GM23338 (cell line): Measurements from ENCODE around the gene CT47B1. TPM values are rescaled to one million over a fixed set of nuclear protein-coding genes. Genes with fewer than 3 reads are reported as not detected.
A peak's percentile ranks its signal among the peaks of the same experiment; 100 is the strongest.

Experiments used
- ATAC-seq: fragments of 200-7000 bp; cut with Tn5 transposase; 3 replicates; pipeline ENCODE4 v1.9.1; 2020
- DNase-seq: peaks from one replicate; pipeline ENCODE4 v3.0.0-alpha.2; 2015; ENCODE audit warnings: low spot score
- H2AFZ ChIP-seq: fragments of 200-600 bp; sonication (generic); 2 replicates; pipeline ENCODE4 v1.8.0; 2016; ENCODE audit warnings: antibody characterized with exemption, mild to moderate bottlenecking, moderate library complexity
- H3F3A ChIP-seq: fragments of 200-600 bp; sonication (generic); replicated peaks from 2 replicates; pipeline ENCODE4 v1.8.0; 2017; ENCODE audit warnings: antibody characterized with exemption, mixed run types, low read depth
- H3K27ac ChIP-seq: fragments of 200-600 bp; sonication (generic); 2 replicates; pipeline ENCODE4 v1.6.1; 2016; ENCODE audit warnings: low read depth
- H3K27me3 ChIP-seq: fragments of 200-600 bp; sonication (generic); 2 replicates; pipeline ENCODE4 v1.8.0; 2016; ENCODE audit warnings: mild to moderate bottlenecking, mixed run types, moderate library complexity; ENCODE audit not compliant: insufficient read depth
- H3K36me3 ChIP-seq: fragments of 200-600 bp; sonication (generic); 2 replicates; pipeline ENCODE4 v1.8.0; 2016; ENCODE audit warnings: mild to moderate bottlenecking; ENCODE audit not compliant: insufficient read depth
- H3K4me1 ChIP-seq: fragments of 200-600 bp; sonication (generic); 2 replicates; pipeline ENCODE4 v1.8.0; 2016; ENCODE audit warnings: mild to moderate bottlenecking, moderate library complexity; ENCODE audit not compliant: insufficient read depth
- H3K4me2 ChIP-seq: fragments of 200-600 bp; sonication (generic); 2 replicates; pipeline ENCODE4 v1.7.1; 2017; ENCODE audit warnings: mixed run types
- H3K4me3 ChIP-seq: fragments of 200-600 bp; sonication (generic); 2 replicates; pipeline ENCODE4 v1.6.1; 2016; ENCODE audit warnings: mixed run types
- H3K79me2 ChIP-seq: fragments of 200-600 bp; sonication (generic); replicated peaks from 2 replicates; pipeline ENCODE4 v1.8.0; 2017; ENCODE audit warnings: mild to moderate bottlenecking; ENCODE audit not compliant: insufficient read depth
- H3K9me2 ChIP-seq: fragments of 200-600 bp; sonication (generic); 2 replicates; pipeline ENCODE4 v1.8.0; 2017; ENCODE audit not compliant: insufficient read depth
- H4K20me1 ChIP-seq: fragments of 200-600 bp; sonication (generic); replicated peaks from 2 replicates; pipeline ENCODE4 v1.8.0; 2017; ENCODE audit warnings: mild to moderate bottlenecking; ENCODE audit not compliant: insufficient read depth
- H3K27ac Mint-ChIP-seq: 2 replicates; pipeline ENCODE4 v1.8.0; 2020; ENCODE audit warnings: inconsistent platforms, mild to moderate bottlenecking, moderate library complexity, mixed read lengths
- H3K27me3 Mint-ChIP-seq: 3 replicates; pipeline ENCODE4 v1.8.0; 2022; ENCODE audit warnings: low read depth, mild to moderate bottlenecking, moderate library complexity, mixed read lengths, inconsistent platforms; ENCODE audit not compliant: insufficient read depth, poor library complexity
- H3K36me3 Mint-ChIP-seq: 3 replicates; pipeline ENCODE4 v1.8.0; 2021; ENCODE audit warnings: low read depth, mild to moderate bottlenecking, inconsistent platforms, moderate library complexity, mixed read lengths
- H3K4me1 Mint-ChIP-seq: 3 replicates; pipeline ENCODE4 v1.8.0; 2020; ENCODE audit warnings: mild to moderate bottlenecking, inconsistent platforms, mixed read lengths
- H3K4me3 Mint-ChIP-seq: 3 replicates; pipeline ENCODE4 v1.8.0; 2021; ENCODE audit warnings: moderate library complexity, mild to moderate bottlenecking, inconsistent platforms, mixed read lengths
- H3K9me3 Mint-ChIP-seq: 3 replicates; pipeline ENCODE4 v1.8.0; 2020; ENCODE audit warnings: moderate library complexity, mild to moderate bottlenecking, inconsistent platforms, mixed read lengths
- CREB1 ChIP-seq: fragments of 250-450 bp; sonication (Bioruptor Pico); IDR thresholded peaks from 2 replicates; pipeline ENCODE4 v1.5.0; 2020; ENCODE audit warnings: low read depth, mild to moderate bottlenecking, moderate library complexity
- NANOG ChIP-seq: IDR thresholded peaks from 2 replicates; pipeline ENCODE4 v1.6.1; 2016; ENCODE audit warnings: antibody characterized with exemption, borderline replicate concordance
- polyA plus RNA-seq: library from polyadenylated mRNA; unstranded; fragments of >200 nt; fragmentation: Nextera tagmentation; extraction: Ambion mirVana; gene quantifications from 2 replicates; pipeline ENCODE4 v1.2.1, GENCODE V29; 2016
- total RNA-seq: library from RNA; depleted of rRNA; stranded (reverse); fragments of >200 nt; shearing (Covaris generic); gene quantifications from 2 replicates; pipeline ENCODE4 v1.2.3, GENCODE V29; 2014
- TF ChIP-seq, protein P1 (sequence below): fragments of 250-450 bp; sonication (Bioruptor Pico); IDR thresholded peaks from 2 replicates; pipeline ENCODE4 v1.5.0; 2020; ENCODE audit warnings: mild to moderate bottlenecking, moderate library complexity
- TF ChIP-seq, protein P2 (sequence below), 2 experiments: fragments of 200-600 bp in 1 of 2; sonication (generic) in 1 of 2; conservative IDR thresholded peaks; 2 replicates each; pipeline versions ENCODE4 v1.5.1 to v1.6.1; 2016 to 2017; ENCODE audit warnings: antibody characterized with exemption in 2 of 2, low read depth in 2 of 2, mild to moderate bottlenecking in 2 of 2, moderate library complexity in 1 of 2

Gene CT47B1
- total and polyA plus RNA-seq, 2 experiments from 2014 or later: not detected

DNA sequence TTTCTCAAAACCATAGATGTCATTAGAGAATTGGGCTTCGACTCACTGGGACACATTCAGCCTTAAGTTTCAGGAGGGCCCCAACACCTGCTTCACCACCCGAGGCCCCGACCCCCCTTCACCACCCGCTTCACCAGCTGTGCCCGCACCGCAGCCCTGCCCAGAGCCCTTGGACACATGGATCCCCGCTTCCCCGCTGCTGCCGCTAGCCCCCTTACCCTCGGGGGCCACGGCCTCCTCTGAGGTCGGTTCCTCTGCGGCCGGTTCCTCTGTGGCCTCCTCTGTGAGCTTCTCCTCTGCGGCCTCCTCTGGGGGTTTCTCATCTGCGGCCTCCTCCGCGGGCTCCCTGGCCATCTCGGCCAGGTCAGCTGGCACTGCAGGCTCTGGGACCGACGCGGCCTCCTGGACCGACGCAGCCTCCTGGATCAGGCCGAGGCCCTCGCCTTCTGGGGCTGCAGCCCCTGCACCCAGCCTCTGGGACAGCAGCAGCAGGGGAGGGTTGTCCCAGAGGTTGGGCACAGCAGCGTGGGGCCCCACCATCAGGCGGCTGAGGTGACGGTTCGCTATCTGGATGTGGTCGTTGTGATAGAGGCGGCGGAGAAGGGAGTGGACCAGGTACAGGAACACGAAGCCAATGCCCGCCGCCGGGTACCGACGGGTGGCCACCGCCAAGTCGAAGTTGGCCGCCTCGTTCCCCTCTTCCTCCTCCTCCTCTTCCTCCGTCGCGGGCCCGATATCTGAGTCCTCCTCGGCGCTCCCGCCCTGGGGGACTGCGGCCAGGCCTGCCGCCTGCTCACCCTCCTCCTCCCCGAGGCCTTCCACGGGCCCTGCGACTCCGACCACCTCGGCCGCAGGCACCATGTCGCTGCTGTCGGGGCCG lies 748 bp downstream of the CT47B1 start (continued):
- TF ChIP-seq, protein P1, sequence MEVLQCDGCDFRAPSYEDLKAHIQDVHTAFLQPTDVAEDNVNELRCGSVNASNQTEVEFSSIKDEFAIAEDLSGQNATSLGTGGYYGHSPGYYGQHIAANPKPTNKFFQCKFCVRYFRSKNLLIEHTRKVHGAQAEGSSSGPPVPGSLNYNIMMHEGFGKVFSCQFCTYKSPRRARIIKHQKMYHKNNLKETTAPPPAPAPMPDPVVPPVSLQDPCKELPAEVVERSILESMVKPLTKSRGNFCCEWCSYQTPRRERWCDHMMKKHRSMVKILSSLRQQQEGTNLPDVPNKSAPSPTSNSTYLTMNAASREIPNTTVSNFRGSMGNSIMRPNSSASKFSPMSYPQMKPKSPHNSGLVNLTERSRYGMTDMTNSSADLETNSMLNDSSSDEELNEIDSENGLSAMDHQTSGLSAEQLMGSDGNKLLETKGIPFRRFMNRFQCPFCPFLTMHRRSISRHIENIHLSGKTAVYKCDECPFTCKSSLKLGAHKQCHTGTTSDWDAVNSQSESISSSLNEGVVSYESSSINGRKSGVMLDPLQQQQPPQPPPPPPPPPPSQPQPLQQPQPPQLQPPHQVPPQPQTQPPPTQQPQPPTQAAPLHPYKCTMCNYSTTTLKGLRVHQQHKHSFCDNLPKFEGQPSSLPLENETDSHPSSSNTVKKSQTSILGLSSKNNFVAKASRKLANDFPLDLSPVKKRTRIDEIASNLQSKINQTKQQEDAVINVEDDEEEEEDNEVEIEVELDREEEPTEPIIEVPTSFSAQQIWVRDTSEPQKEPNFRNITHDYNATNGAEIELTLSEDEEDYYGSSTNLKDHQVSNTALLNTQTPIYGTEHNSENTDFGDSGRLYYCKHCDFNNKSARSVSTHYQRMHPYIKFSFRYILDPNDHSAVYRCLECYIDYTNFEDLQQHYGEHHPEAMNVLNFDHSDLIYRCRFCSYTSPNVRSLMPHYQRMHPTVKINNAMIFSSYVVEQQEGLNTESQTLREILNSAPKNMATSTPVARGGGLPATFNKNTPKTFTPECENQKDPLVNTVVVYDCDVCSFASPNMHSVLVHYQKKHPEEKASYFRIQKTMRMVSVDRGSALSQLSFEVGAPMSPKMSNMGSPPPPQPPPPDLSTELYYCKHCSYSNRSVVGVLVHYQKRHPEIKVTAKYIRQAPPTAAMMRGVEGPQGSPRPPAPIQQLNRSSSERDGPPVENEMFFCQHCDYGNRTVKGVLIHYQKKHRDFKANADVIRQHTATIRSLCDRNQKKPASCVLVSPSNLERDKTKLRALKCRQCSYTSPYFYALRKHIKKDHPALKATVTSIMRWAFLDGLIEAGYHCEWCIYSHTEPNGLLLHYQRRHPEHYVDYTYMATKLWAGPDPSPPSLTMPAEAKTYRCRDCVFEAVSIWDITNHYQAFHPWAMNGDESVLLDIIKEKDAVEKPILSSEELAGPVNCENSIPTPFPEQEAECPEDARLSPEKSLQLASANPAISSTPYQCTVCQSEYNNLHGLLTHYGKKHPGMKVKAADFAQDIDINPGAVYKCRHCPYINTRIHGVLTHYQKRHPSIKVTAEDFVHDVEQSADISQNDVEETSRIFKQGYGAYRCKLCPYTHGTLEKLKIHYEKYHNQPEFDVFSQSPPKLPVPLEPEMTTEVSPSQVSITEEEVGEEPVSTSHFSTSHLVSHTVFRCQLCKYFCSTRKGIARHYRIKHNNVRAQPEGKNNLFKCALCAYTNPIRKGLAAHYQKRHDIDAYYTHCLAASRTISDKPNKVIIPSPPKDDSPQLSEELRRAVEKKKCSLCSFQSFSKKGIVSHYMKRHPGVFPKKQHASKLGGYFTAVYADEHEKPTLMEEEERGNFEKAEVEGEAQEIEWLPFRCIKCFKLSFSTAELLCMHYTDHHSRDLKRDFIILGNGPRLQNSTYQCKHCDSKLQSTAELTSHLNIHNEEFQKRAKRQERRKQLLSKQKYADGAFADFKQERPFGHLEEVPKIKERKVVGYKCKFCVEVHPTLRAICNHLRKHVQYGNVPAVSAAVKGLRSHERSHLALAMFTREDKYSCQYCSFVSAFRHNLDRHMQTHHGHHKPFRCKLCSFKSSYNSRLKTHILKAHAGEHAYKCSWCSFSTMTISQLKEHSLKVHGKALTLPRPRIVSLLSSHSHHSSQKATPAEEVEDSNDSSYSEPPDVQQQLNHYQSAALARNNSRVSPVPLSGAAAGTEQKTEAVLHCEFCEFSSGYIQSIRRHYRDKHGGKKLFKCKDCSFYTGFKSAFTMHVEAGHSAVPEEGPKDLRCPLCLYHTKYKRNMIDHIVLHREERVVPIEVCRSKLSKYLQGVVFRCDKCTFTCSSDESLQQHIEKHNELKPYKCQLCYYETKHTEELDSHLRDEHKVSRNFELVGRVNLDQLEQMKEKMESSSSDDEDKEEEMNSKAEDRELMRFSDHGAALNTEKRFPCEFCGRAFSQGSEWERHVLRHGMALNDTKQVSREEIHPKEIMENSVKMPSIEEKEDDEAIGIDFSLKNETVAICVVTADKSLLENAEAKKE (CRISPR knock-in tag): no peak
- TF ChIP-seq NANOG: no peak

DNA sequence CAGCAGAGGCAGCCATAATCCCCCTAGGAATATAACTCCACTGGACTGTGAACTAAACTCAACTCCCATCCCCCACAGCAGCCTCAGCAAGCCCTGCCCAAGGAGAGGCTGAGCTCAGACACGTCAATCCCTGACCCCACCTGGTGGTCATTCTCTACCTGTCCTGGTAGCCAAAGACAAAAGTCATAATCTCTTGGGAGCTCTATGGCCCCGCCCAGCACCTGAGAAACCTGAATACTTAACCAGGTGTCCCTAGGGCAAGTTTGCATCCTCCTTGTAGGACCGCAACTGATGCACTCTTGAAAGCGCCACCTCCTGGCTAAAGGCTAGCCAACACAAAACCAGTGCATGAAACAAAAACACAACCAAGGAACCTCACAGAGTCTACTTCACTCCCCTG lies 18.4 kb downstream of the CT47B1 start:
- Histone ChIP-seq H3F3A (no peaks in the 10 kb centered on the region), H2AFZ (0 out of 2 replicates have a peak overlapping the region, but pooled peaks have one; percentile 19), H3K9me2 (no peaks in the 10 kb centered on the region), H3K27me3 (no peaks in the 10 kb centered on the region), H4K20me1 (no peaks in the 10 kb centered on the region), H3K27ac (no peak overlapping the region), H3K36me3 (no peaks in the 10 kb centered on the region), H3K4me1 (no peaks in the 10 kb centered on the region), H3K4me3 (no peak overlapping the region), H3K79me2 (no peaks in the 10 kb centered on the region), H3K4me2 (no peak overlapping the region)
- peak; percentile 33; the same call in 1 of the 2 replicates for TF ChIP-seq CREB1 (CRISPR knock-in tag)
- no peak for TF ChIP-seq NANOG
- TF ChIP-seq, protein P2, sequence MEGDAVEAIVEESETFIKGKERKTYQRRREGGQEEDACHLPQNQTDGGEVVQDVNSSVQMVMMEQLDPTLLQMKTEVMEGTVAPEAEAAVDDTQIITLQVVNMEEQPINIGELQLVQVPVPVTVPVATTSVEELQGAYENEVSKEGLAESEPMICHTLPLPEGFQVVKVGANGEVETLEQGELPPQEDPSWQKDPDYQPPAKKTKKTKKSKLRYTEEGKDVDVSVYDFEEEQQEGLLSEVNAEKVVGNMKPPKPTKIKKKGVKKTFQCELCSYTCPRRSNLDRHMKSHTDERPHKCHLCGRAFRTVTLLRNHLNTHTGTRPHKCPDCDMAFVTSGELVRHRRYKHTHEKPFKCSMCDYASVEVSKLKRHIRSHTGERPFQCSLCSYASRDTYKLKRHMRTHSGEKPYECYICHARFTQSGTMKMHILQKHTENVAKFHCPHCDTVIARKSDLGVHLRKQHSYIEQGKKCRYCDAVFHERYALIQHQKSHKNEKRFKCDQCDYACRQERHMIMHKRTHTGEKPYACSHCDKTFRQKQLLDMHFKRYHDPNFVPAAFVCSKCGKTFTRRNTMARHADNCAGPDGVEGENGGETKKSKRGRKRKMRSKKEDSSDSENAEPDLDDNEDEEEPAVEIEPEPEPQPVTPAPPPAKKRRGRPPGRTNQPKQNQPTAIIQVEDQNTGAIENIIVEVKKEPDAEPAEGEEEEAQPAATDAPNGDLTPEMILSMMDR (conservative IDR thresholded peaks at IDR 0.05; ENCODE audit: low read depth in 2 of 2): peak; percentile 52 to 62
- no peak overlapping the region for H3K27ac Mint-ChIP-seq
- no peaks in the 10 kb centered on the region for H3K27me3 Mint-ChIP-seq
- DNase-seq: peak; percentile 88
- no peaks in the 10 kb centered on the region for H3K9me3 Mint-ChIP-seq
- H3K36me3 Mint-ChIP-seq: no peaks in the 10 kb centered on the region
- no peak overlapping the region for H3K4me3 Mint-ChIP-seq
- peaks cover 7% of the 10 kb centered on the region for H3K4me1 Mint-ChIP-seq
- peak; percentile 86 for ATAC-seq
